Measurements from ENCODE around the gene NAALADL2.
"Not testable (repeated sequence)": the region's sequence is repeated elsewhere in the genome, so short reads cannot be mapped to it uniquely, and the experiment has no call there.

The NAALADL2 gene

GRCh38 chr3:175311946-175312345 is 452.8 kb downstream of the NAALADL2 start:
- DNase-seq (ENCODE audit: low spot score): no peak

GRCh38 chr3:175312791-175313190 is 453.7 kb downstream of the NAALADL2 start:
- DNase-seq (ENCODE audit: low spot score): no peak

- DNase-seq (ENCODE audit: low spot score): no peak
Measured at GRCh38 chr3:175316799-175317198, 457.7 kb downstream of the NAALADL2 start.

GRCh38 chr3:175325440-175325839 is 466.3 kb downstream of the NAALADL2 start:
- DNase-seq (ENCODE audit: low spot score): no peak

GRCh38 chr3:175326041-175326440 is 466.9 kb downstream of the NAALADL2 start:
- DNase-seq (ENCODE audit: low spot score): no peak

GRCh38 chr3:175329373-175329772 is 470.2 kb downstream of the NAALADL2 start:
- DNase-seq (ENCODE audit: low spot score): no peak

- peak; percentile 25 for DNase-seq (ENCODE audit: low spot score)
Measured at GRCh38 chr3:175335229-175335628, 476.1 kb downstream of the NAALADL2 start.

- DNase-seq (ENCODE audit: low spot score): no peak
Measured at GRCh38 chr3:175336406-175337133, 477.4 kb downstream of the NAALADL2 start.

- DNase-seq (ENCODE audit: low spot score): no peak
Measured at GRCh38 chr3:175337631-175338030, 478.5 kb downstream of the NAALADL2 start.

GRCh38 chr3:175338775-175339535 is 479.8 kb downstream of the NAALADL2 start:
- DNase-seq (ENCODE audit: low spot score): peak; percentile 55

GRCh38 chr3:175340338-175341015 is 481.3 kb downstream of the NAALADL2 start:
- DNase-seq (ENCODE audit: low spot score): no peak

GRCh38 chr3:175342196-175342595 is 483.1 kb downstream of the NAALADL2 start:
- DNase-seq (ENCODE audit: low spot score): no peak

- DNase-seq (ENCODE audit: low spot score): no peak
Measured at GRCh38 chr3:175343946-175344345, 484.8 kb downstream of the NAALADL2 start.

- DNase-seq (ENCODE audit: low spot score): peak; percentile 77
Measured at GRCh38 chr3:175346573-175347356, 487.6 kb downstream of the NAALADL2 start.

- DNase-seq (ENCODE audit: low spot score): no peak
Measured at GRCh38 chr3:175349168-175349567, 490.0 kb downstream of the NAALADL2 start.

GRCh38 chr3:175355801-175356335 is 496.7 kb downstream of the NAALADL2 start:
- no peak for DNase-seq (ENCODE audit: low spot score)

- no peak for DNase-seq (ENCODE audit: low spot score)
Measured at GRCh38 chr3:175356899-175357324, 497.8 kb downstream of the NAALADL2 start.

- no peak for DNase-seq (ENCODE audit: low spot score)
Measured at GRCh38 chr3:175357758-175358157, 498.6 kb downstream of the NAALADL2 start.

GRCh38 chr3:175358935-175359334 is 499.8 kb downstream of the NAALADL2 start:
- no peak for DNase-seq (ENCODE audit: low spot score)

- DNase-seq (ENCODE audit: low spot score): peak; percentile 6
Measured at GRCh38 chr3:175370426-175370825, 511.3 kb downstream of the NAALADL2 start.

GRCh38 chr3:175371187-175371586 is 512.1 kb downstream of the NAALADL2 start:
- DNase-seq (ENCODE audit: low spot score): not testable (repeated sequence)

GRCh38 chr3:175374705-175375104 is 515.6 kb downstream of the NAALADL2 start:
- DNase-seq (ENCODE audit: low spot score): no peak
